Lower lobe of right lung (tissue), 2 donors: ENCODE measurements around the gene UBE3C. TPM values are rescaled to one million over a fixed set of nuclear protein-coding genes. Genes with fewer than 3 reads are reported as not detected.

ENCODE experiments used
- ATAC-seq, 2 donors: fragments of 200-7000 bp; cut with Tn5 transposase; one replicate each; pipeline ENCODE4 v1.9.1; 2020 to 2022; ENCODE audit warnings: mild to moderate bottlenecking in 2 of 2, moderate library complexity in 2 of 2
- DNase-seq: peaks from one replicate; pipeline ENCODE4 v3.0.0-alpha.2; 2020
- H3K27ac ChIP-seq: fragments of 200-600 bp; one replicate; pipeline ENCODE4 v1.8.0; 2022
- H3K27me3 ChIP-seq: fragments of 200-600 bp; one replicate; pipeline ENCODE4 v1.8.0; 2022; ENCODE audit warnings: low read depth
- H3K36me3 ChIP-seq: fragments of 200-600 bp; one replicate; pipeline ENCODE4 v1.8.0; 2022; ENCODE audit warnings: mild to moderate bottlenecking
- H3K4me1 ChIP-seq: fragments of 200-600 bp; one replicate; pipeline ENCODE4 v1.8.0; 2022
- H3K4me3 ChIP-seq: fragments of 200-600 bp; one replicate; pipeline ENCODE4 v1.8.0; 2022; ENCODE audit warnings: mild to moderate bottlenecking
- H3K9me3 ChIP-seq: fragments of 200-600 bp; one replicate; pipeline ENCODE4 v1.8.0; 2022
- CTCF ChIP-seq: fragments of 200-600 bp; IDR thresholded peaks from one replicate; pipeline ENCODE4 v1.8.0; 2022; ENCODE audit warnings: antibody characterized with exemption, mild to moderate bottlenecking
- intact Hi-C: fragments of 100-400 bp; cut with DNase I; formaldehyde crosslinking; loops from one replicate; pipeline ENCODE4 v1.11.0; 2022
- total RNA-seq: library from RNA; stranded (reverse); fragmentation: NEBNext Ultra II Directional; extraction: Animal tissue kit (Norgen Biotek cat#: 25700); gene quantifications from one replicate; pipeline ENCODE4 v1.2.1, GENCODE V29; 2021
- donor health status: DM: no; HTN: yes; CAD: no; lungs with severe emphysema.

The UBE3C gene
- total RNA-seq, 1 donor from 2014 or later: 55.7 TPM

- no peak overlapping the region for H3K27ac ChIP-seq
- no peak for TF ChIP-seq CTCF
- DNase-seq: no peak
- H3K27me3 ChIP-seq: no peaks in the 10 kb centered on the region
- ATAC-seq: no peak
- peak overlapping the region; percentile 84 for H3K4me3 ChIP-seq
- H3K4me1 ChIP-seq: peaks cover 34% of the 10 kb centered on the region
- H3K9me3 ChIP-seq: no peaks in the 10 kb centered on the region
- intact Hi-C loops: no loop called here
- H3K36me3 ChIP-seq: peaks cover 12% of the 10 kb centered on the region
These were observed 1.8 kb downstream of the UBE3C start for GRCh38 chr7:157140511-157140905.

GRCh38 chr7:157141525-157142060, 2.9 kb downstream of the UBE3C start:
- H3K36me3 ChIP-seq: peaks cover 12% of the 10 kb centered on the region
- intact Hi-C loops: no loop called here
- no peaks in the 10 kb centered on the region for H3K27me3 ChIP-seq
- H3K4me3 ChIP-seq: no peak overlapping the region
- H3K4me1 ChIP-seq: peaks cover 34% of the 10 kb centered on the region
- TF ChIP-seq CTCF: no peak
- H3K27ac ChIP-seq: no peak overlapping the region
- no peak for DNase-seq
- no peak for ATAC-seq
- H3K9me3 ChIP-seq: no peaks in the 10 kb centered on the region

GRCh38 chr7:157143788-157144187, 5.1 kb downstream of the UBE3C start:
- no peak overlapping the region for H3K27ac ChIP-seq
- intact Hi-C loops: no loop called here
- DNase-seq (no peak), ATAC-seq (no peak)
- H3K9me3 ChIP-seq: no peaks in the 10 kb centered on the region
- no peak for TF ChIP-seq CTCF
- peaks cover 34% of the 10 kb centered on the region for H3K4me1 ChIP-seq
- peaks cover 12% of the 10 kb centered on the region for H3K36me3 ChIP-seq
- H3K27me3 ChIP-seq: no peaks in the 10 kb centered on the region
- no peak overlapping the region for H3K4me3 ChIP-seq

GRCh38 chr7:157149317-157149716, 10.6 kb downstream of the UBE3C start:
- intact Hi-C loops: no loop called here
- no peak for TF ChIP-seq CTCF
- Histone ChIP-seq H3K27ac (no peak overlapping the region), H3K9me3 (no peaks in the 10 kb centered on the region), H3K4me1 (no peaks in the 10 kb centered on the region), H3K4me3 (no peak overlapping the region), H3K36me3 (no peaks in the 10 kb centered on the region), H3K27me3 (no peaks in the 10 kb centered on the region)
- no peak for DNase-seq
- no peak for ATAC-seq

GRCh38 chr7:157150882-157151281, 12.2 kb downstream of the UBE3C start:
- ATAC-seq: no peak
- no peak overlapping the region for H3K4me3 ChIP-seq
- no peak for DNase-seq

More at GRCh38 chr7:157150882-157151281, 12.2 kb downstream of the UBE3C start:
- Histone ChIP-seq H3K27ac (no peak overlapping the region), H3K9me3 (no peaks in the 10 kb centered on the region), H3K27me3 (no peaks in the 10 kb centered on the region), H3K4me1 (peaks cover 6% of the 10 kb centered on the region), H3K36me3 (no peaks in the 10 kb centered on the region)
- intact Hi-C loops: no loop called here
- TF ChIP-seq CTCF: no peak
